H9 (cell line): ENCODE measurements around the gene CACNA2D4. TPM values are rescaled to one million over a fixed set of nuclear protein-coding genes. Genes with fewer than 3 reads are reported as not detected.

Source experiments
- DNase-seq: peaks from one replicate; pipeline ENCODE4 v3.0.0-alpha.2; 2017
- H2AFZ ChIP-seq: one replicate; pipeline ENCODE4 v1.6.1; 2013; ENCODE audit warnings: mild to moderate bottlenecking, low read length, control low read depth, moderate library complexity
- H2AK5ac ChIP-seq: 2 replicates; pipeline ENCODE4 v1.6.1; 2013; ENCODE audit warnings: low read length, control low read depth, mixed read lengths; ENCODE audit not compliant: insufficient read length
- H2BK120ac ChIP-seq: one replicate; pipeline ENCODE4 v1.6.1; 2013; ENCODE audit warnings: low read depth, mild to moderate bottlenecking, low read length, control low read depth, inconsistent platforms; ENCODE audit not compliant: poor library complexity, severe bottlenecking
- H2BK12ac ChIP-seq: 2 replicates; pipeline ENCODE4 v1.6.1; 2013; ENCODE audit warnings: low read length, control low read depth, mixed read lengths, low read depth; ENCODE audit not compliant: insufficient read length
- H2BK15ac ChIP-seq: 2 replicates; pipeline ENCODE4 v1.6.1; 2013; ENCODE audit warnings: low read depth, low read length, control low read depth
- H2BK20ac ChIP-seq: one replicate; pipeline ENCODE4 v1.6.1; 2013; ENCODE audit warnings: low read depth, mild to moderate bottlenecking, low read length, control low read depth, inconsistent platforms; ENCODE audit not compliant: poor library complexity, severe bottlenecking
- H2BK5ac ChIP-seq: 2 replicates; pipeline ENCODE4 v1.6.1; 2013; ENCODE audit warnings: low read length, control low read depth, mixed read lengths; ENCODE audit not compliant: insufficient read length
- H3K14ac ChIP-seq: 2 replicates; pipeline ENCODE4 v1.6.1; 2013; ENCODE audit warnings: low read length, control low read depth; ENCODE audit not compliant: insufficient read depth
- H3K18ac ChIP-seq: 2 replicates; pipeline ENCODE4 v1.6.1; 2013; ENCODE audit warnings: low read depth, mild to moderate bottlenecking, mixed read lengths, low read length, control low read depth; ENCODE audit not compliant: insufficient read length
- H3K23ac ChIP-seq: 2 replicates; pipeline ENCODE4 v1.6.1; 2013; ENCODE audit warnings: low read length, control low read depth, mixed read lengths, low read depth; ENCODE audit not compliant: insufficient read length
- H3K23me2 ChIP-seq: 2 replicates; pipeline ENCODE4 v1.6.1; 2013; ENCODE audit warnings: low read depth, mild to moderate bottlenecking, mixed read lengths, low read length, control low read depth; ENCODE audit not compliant: insufficient read length, poor library complexity, severe bottlenecking
- H3K27ac ChIP-seq: 2 replicates; pipeline ENCODE4 v1.5.1; 2013; ENCODE audit warnings: low read length, control low read depth, mixed read lengths, low read depth; ENCODE audit not compliant: insufficient read length
- H3K27me3 ChIP-seq: 2 replicates; pipeline ENCODE4 v1.6.1; 2013; ENCODE audit warnings: low read length, control low read depth, inconsistent platforms; ENCODE audit not compliant: insufficient read depth
- H3K4ac ChIP-seq: 2 replicates; pipeline ENCODE4 v1.6.1; 2013; ENCODE audit warnings: low read depth, mild to moderate bottlenecking, control low read depth, inconsistent platforms, low read length, moderate library complexity
- H3K4me1 ChIP-seq: 2 replicates; pipeline ENCODE4 v1.6.1; 2013; ENCODE audit warnings: low read length, control low read depth, inconsistent platforms; ENCODE audit not compliant: insufficient read depth
- H3K4me2 ChIP-seq: 2 replicates; pipeline ENCODE4 v1.6.1; 2013; ENCODE audit warnings: low read length, control low read depth, mixed read lengths; ENCODE audit not compliant: insufficient read length, insufficient read depth
- H3K56ac ChIP-seq: 2 replicates; pipeline ENCODE4 v1.6.1; 2013; ENCODE audit warnings: low read depth, mild to moderate bottlenecking, mixed read lengths, low read length, control low read depth; ENCODE audit not compliant: insufficient read length
- H3K79me1 ChIP-seq: 2 replicates; pipeline ENCODE4 v1.6.1; 2013; ENCODE audit warnings: low read depth, mild to moderate bottlenecking, moderate library complexity, low read length, control low read depth, inconsistent platforms; ENCODE audit not compliant: insufficient read depth, poor library complexity, severe bottlenecking
- H3K79me2 ChIP-seq: 2 replicates; pipeline ENCODE4 v1.6.1; 2013; ENCODE audit warnings: low read length, control low read depth, inconsistent platforms; ENCODE audit not compliant: insufficient read depth
- H3K9ac ChIP-seq: 2 replicates; pipeline ENCODE4 v1.6.1; 2013; ENCODE audit warnings: low read length, control low read depth, mixed read lengths; ENCODE audit not compliant: insufficient read length; ENCODE audit errors: extremely low read depth
- H3K9me3 ChIP-seq: one replicate; pipeline ENCODE4 v1.6.1; 2013; ENCODE audit warnings: low read depth, low read length, inconsistent platforms; ENCODE audit not compliant: control insufficient read depth
- H3T11ph ChIP-seq: one replicate; pipeline ENCODE4 v1.6.1; 2013; ENCODE audit warnings: mild to moderate bottlenecking, low read length, control low read depth, inconsistent platforms
- H4K20me1 ChIP-seq: one replicate; pipeline ENCODE4 v1.6.1; 2013; ENCODE audit not compliant: control insufficient read depth, insufficient read length, insufficient read depth
- H4K5ac ChIP-seq: 2 replicates; pipeline ENCODE4 v1.6.1; 2013; ENCODE audit warnings: low read depth, mild to moderate bottlenecking, mixed read lengths, low read length, control low read depth; ENCODE audit not compliant: insufficient read length
- H4K8ac ChIP-seq: replicated peaks from 2 replicates; pipeline ENCODE4 v1.6.1; 2013; ENCODE audit warnings: low read length, control low read depth, mixed read lengths, low read depth; ENCODE audit not compliant: insufficient read length
- H4K91ac ChIP-seq: 2 replicates; pipeline ENCODE4 v1.6.1; 2013; ENCODE audit warnings: low read depth, mild to moderate bottlenecking, moderate library complexity, mixed read lengths, low read length, control low read depth; ENCODE audit not compliant: insufficient read length
- H3K27ac Mint-ChIP-seq, 3 experiments: 2 replicates in 2 of 3; 3 replicates in 1 of 3; pipeline ENCODE4 v1.8.0; 2020 to 2021; ENCODE audit warnings: mixed read lengths in 3 of 3, mild to moderate bottlenecking in 1 of 3, moderate library complexity in 1 of 3
- H3K27me3 Mint-ChIP-seq: 2 replicates; pipeline ENCODE4 v1.8.0; 2021; ENCODE audit warnings: low read depth, mild to moderate bottlenecking, moderate library complexity, mixed read lengths
- H3K36me3 Mint-ChIP-seq, 3 experiments: 2 replicates in 2 of 3; 3 replicates in 1 of 3; pipeline ENCODE4 v1.8.0; 2020 to 2021; ENCODE audit warnings: low read depth in 3 of 3, mixed read lengths in 3 of 3; ENCODE audit not compliant: insufficient read depth in 1 of 3
- H3K4me1 Mint-ChIP-seq, 2 experiments: 2 replicates each; pipeline ENCODE4 v1.8.0; 2020; ENCODE audit warnings: mixed read lengths in 2 of 2
- H3K4me3 Mint-ChIP-seq, 2 experiments: 2 replicates in 1 of 2; 3 replicates in 1 of 2; pipeline ENCODE4 v1.8.0; 2020 to 2021; ENCODE audit warnings: mild to moderate bottlenecking in 2 of 2, mixed read lengths in 2 of 2, moderate library complexity in 1 of 2
- H3K9me3 Mint-ChIP-seq, 2 experiments: 2 replicates in 1 of 2; 3 replicates in 1 of 2; pipeline ENCODE4 v1.8.0; 2020; ENCODE audit warnings: mild to moderate bottlenecking in 2 of 2, mixed read lengths in 2 of 2, moderate library complexity in 1 of 2
- CTCF ChIP-seq: fragments of 200-600 bp; sonication (generic); conservative IDR thresholded peaks from 3 replicates; pipeline ENCODE4 v1.8.0; 2021; ENCODE audit warnings: antibody characterized with exemption, mild to moderate bottlenecking
- WGBS: extraction: QIAGEN DNeasy Blood & Tissue Kit; methylation state at CpG from one replicate; pipeline ENCODE4 v1.1.7; 2013; ENCODE audit warnings: missing lambda C conversion rate, low lambda C conversion rate, mixed read lengths; ENCODE audit not compliant: insufficient read length; ENCODE audit errors: extremely low coverage; 5-methylcytosine and 5-hydroxymethylcytosine counted together
- total RNA-seq: library from RNA; stranded (reverse); gene quantifications from 2 replicates; pipeline ENCODE4 v1.2.1, GENCODE V29; 2021

Gene CACNA2D4
- total RNA-seq, 1 experiment from 2014 or later, result 0.79 TPM

DNA sequence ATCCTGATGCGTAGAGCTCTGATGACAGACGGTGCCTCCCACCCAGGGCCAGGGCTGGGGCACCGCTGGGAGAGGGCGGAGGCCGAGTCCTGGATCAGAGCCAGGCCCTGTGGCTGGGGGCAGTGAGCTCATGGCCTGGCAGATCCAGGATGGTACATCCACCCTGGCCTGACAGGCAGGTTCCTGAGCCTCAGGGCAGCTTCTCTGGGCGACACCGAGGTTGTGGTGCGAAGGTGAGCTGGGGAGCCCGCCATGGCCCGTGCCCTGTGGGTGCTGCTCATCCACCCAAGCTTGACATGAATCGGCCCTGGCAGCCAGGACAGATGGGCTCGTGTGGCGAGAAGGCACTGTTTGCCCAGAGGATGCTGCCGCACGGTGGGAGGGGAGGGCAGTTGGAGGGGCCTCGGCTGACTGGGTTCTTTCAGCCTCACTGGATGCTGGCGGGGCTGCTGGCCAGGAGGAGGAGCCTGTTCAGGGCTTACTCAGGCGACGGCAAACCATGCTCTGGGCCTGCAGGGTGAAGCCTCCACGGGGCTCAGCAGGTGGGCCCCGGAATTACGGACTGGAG, 81.5 kb downstream of the CACNA2D4 start:
- TF ChIP-seq CTCF, result no peak
- peaks cover 15 to 37% of the 10 kb centered on the region in 2 experiments for H3K4me1 Mint-ChIP-seq
- Histone ChIP-seq H3K23me2 (no peaks in the 10 kb centered on the region), H3K79me2 (no peaks in the 10 kb centered on the region), H2BK15ac (no peak overlapping the region), H3K4me2 (no peak overlapping the region), H4K8ac (no peak overlapping the region), H3K79me1 (no peaks in the 10 kb centered on the region), H3K4ac (no peak overlapping the region), H3K4me1 (no peaks in the 10 kb centered on the region; the same call in 1 of the 2 replicates), H3K23ac (no peak overlapping the region), H3K27ac (no peak overlapping the region), H3T11ph (no peak overlapping the region), H2BK120ac (no peak overlapping the region), H3K56ac (no peak overlapping the region), H2BK20ac (no peak overlapping the region), H2AK5ac (no peak overlapping the region), H3K18ac (no peak overlapping the region), H4K20me1 (no peaks in the 10 kb centered on the region), H3K9me3 (no peaks in the 10 kb centered on the region), H3K27me3 (no peaks in the 10 kb centered on the region), H3K14ac (no peak overlapping the region; the same call in 1 of the 2 replicates), H2AFZ (no peak overlapping the region), H4K5ac (no peak overlapping the region), H3K9ac (no peak overlapping the region), H4K91ac (no peak overlapping the region), H2BK12ac (no peak overlapping the region), H2BK5ac (no peak overlapping the region)
- H3K36me3 Mint-ChIP-seq, result no peaks in the 10 kb centered on the region
- no peak overlapping the region; a peak in 1 of 7 replicates for H3K27ac Mint-ChIP-seq
- peaks cover 17% of the 10 kb centered on the region for H3K27me3 Mint-ChIP-seq
- H3K9me3 Mint-ChIP-seq, result no peaks in the 10 kb centered on the region; a peak in 1 of 5 replicates
- no peak overlapping the region for H3K4me3 Mint-ChIP-seq
- DNase-seq, result no peak
- WGBS, result no CpG with 5 or more reads among the region's 22 CpGs
